IMR-90 (cell line): Measurements from ENCODE around the gene WDCP. TPM values are rescaled to one million over a fixed set of nuclear protein-coding genes. Genes with fewer than 3 reads are reported as not detected.

Source experiments
- ATAC-seq: fragments of 200-7000 bp; cut with Tn5 transposase; 2 replicates; pipeline ENCODE4 v1.9.1; 2020; ENCODE audit warnings: low read depth, mild to moderate bottlenecking, moderate library complexity
- BruUV-seq: library from RNA; stranded (reverse); fragments of 400-500 nt; replicated peaks from 2 replicates; lab custom pipeline; 2021; lab: Mats Ljungman, UMichigan
- CTCF ChIA-PET: fragments of 300-600 bp; formaldehyde crosslinking; extraction: SDS; loops from one replicate; lab custom pipeline; 2021; ENCODE audit warnings: antibody characterized with exemption; lab: Yijun Ruan, JAX
- POLR2A ChIA-PET: fragments of 300-600 bp; sonication (Branson Sonifier 250); formaldehyde crosslinking; loops from one replicate; lab custom pipeline; 2022; ENCODE audit warnings: antibody characterized with exemption; ENCODE audit not compliant: unreplicated experiment; lab: Charles Lee
- DNase-seq: peaks from one replicate; pipeline ENCODE4 v3.0.0; 2013
- H2AFZ ChIP-seq: replicated peaks from 2 replicates; pipeline ENCODE3; 2013; ENCODE audit warnings: low read length, mild to moderate bottlenecking; ENCODE audit not compliant: poor library complexity
- H2AK5ac ChIP-seq: 2 replicates; pipeline ENCODE4 v1.6.1; 2013; ENCODE audit warnings: low read depth, low read length, inconsistent platforms
- H2AK9ac ChIP-seq: replicated peaks from 2 replicates; pipeline ENCODE3; 2013; ENCODE audit warnings: mild to moderate bottlenecking, low read depth, low read length, moderate library complexity; ENCODE audit not compliant: poor library complexity
- H2BK120ac ChIP-seq: 2 replicates; pipeline ENCODE4 v1.6.1; 2013; ENCODE audit warnings: low read depth, low read length, inconsistent platforms
- H2BK15ac ChIP-seq: 3 replicates; pipeline ENCODE4 v1.6.1; 2013; ENCODE audit warnings: low read depth, low read length, inconsistent platforms
- H2BK20ac ChIP-seq: 2 replicates; pipeline ENCODE4 v1.6.1; 2013; ENCODE audit warnings: low read depth, mild to moderate bottlenecking, inconsistent platforms, low read length, moderate library complexity
- H2BK5ac ChIP-seq: 2 replicates; pipeline ENCODE4 v1.6.1; 2013; ENCODE audit warnings: mild to moderate bottlenecking, low read depth, low read length, inconsistent platforms; ENCODE audit not compliant: poor library complexity, severe bottlenecking
- H3K14ac ChIP-seq: replicated peaks from 2 replicates; pipeline ENCODE4 v1.6.1; 2013; ENCODE audit warnings: low read depth, low read length, inconsistent platforms
- H3K18ac ChIP-seq: 2 replicates; pipeline ENCODE4 v1.6.1; 2013; ENCODE audit warnings: low read depth, low read length, control low read depth
- H3K23ac ChIP-seq: 2 replicates; pipeline ENCODE4 v1.6.1; 2013; ENCODE audit warnings: low read depth, low read length, inconsistent platforms
- H3K27ac ChIP-seq: 2 replicates; pipeline ENCODE4 v1.5.1; 2013; ENCODE audit warnings: mild to moderate bottlenecking, control low read depth, low read length; ENCODE audit not compliant: insufficient read depth
- H3K27me3 ChIP-seq: 2 replicates; pipeline ENCODE4 v1.6.1; 2013; ENCODE audit warnings: low read length; ENCODE audit not compliant: control insufficient read depth, insufficient read depth
- H3K36me3 ChIP-seq: 2 replicates; pipeline ENCODE4 v1.6.1; 2013; ENCODE audit warnings: low read length, mixed read lengths; ENCODE audit not compliant: control insufficient read depth, insufficient read depth
- H3K4ac ChIP-seq: 2 replicates; pipeline ENCODE4 v1.6.1; 2013; ENCODE audit warnings: low read depth, low read length, inconsistent platforms
- H3K4me1 ChIP-seq: 2 replicates; pipeline ENCODE4 v1.6.1; 2013; ENCODE audit warnings: low read length, mixed read lengths; ENCODE audit not compliant: control insufficient read depth, insufficient read depth
- H3K4me2 ChIP-seq: 2 replicates; pipeline ENCODE4 v1.6.1; 2013; ENCODE audit warnings: low read depth, mild to moderate bottlenecking, control low read depth, low read length, moderate library complexity
- H3K4me3 ChIP-seq: 2 replicates; pipeline ENCODE4 v1.5.1; 2013; ENCODE audit warnings: low read depth, mild to moderate bottlenecking, control low read depth, low read length, moderate library complexity; ENCODE audit not compliant: insufficient read depth
- H3K56ac ChIP-seq: 2 replicates; pipeline ENCODE4 v1.6.1; 2013; ENCODE audit warnings: low read length, inconsistent platforms; ENCODE audit not compliant: insufficient read depth; ENCODE audit errors: extremely low read depth
- H3K79me1 ChIP-seq, 2 experiments: 2 replicates each; pipeline ENCODE4 v1.6.1; 2013; ENCODE audit warnings: low read length in 2 of 2, inconsistent platforms in 1 of 2, low read depth in 1 of 2
- H3K9ac ChIP-seq: 2 replicates; pipeline ENCODE4 v1.6.1; 2013; ENCODE audit warnings: low read depth, low read length, control low read depth
- H3K9me1 ChIP-seq: 2 replicates; pipeline ENCODE4 v1.6.1; 2013; ENCODE audit warnings: low read length, inconsistent platforms; ENCODE audit not compliant: insufficient read depth
- H3K9me3 ChIP-seq: 2 replicates; pipeline ENCODE4 v1.6.1; 2013; ENCODE audit warnings: low read length; ENCODE audit not compliant: control insufficient read depth, insufficient read depth
- H4K20me1 ChIP-seq: 2 replicates; pipeline ENCODE4 v1.6.1; 2013; ENCODE audit warnings: low read length, inconsistent platforms; ENCODE audit not compliant: insufficient read depth
- H4K5ac ChIP-seq: 2 replicates; pipeline ENCODE4 v1.6.1; 2013; ENCODE audit warnings: mild to moderate bottlenecking, low read depth, low read length, control low read depth
- H4K8ac ChIP-seq, 2 experiments: 2 replicates each; pipeline ENCODE4 v1.6.1; 2013; ENCODE audit warnings: low read depth in 2 of 2, low read length in 2 of 2, control low read depth in 1 of 2, inconsistent platforms in 1 of 2
- H4K91ac ChIP-seq: 2 replicates; pipeline ENCODE4 v1.6.1; 2013; ENCODE audit warnings: low read depth, low read length, inconsistent platforms; ENCODE audit not compliant: insufficient read depth
- BHLHE40 ChIP-seq: fragments of 150-350 bp; IDR thresholded peaks from 2 replicates; pipeline ENCODE4 v1.6.1; 2016; ENCODE audit warnings: mild to moderate bottlenecking, low read depth, low read length
- CEBPB ChIP-seq: IDR thresholded peaks from 2 replicates; pipeline ENCODE4 v1.6.1; 2012; ENCODE audit warnings: low read depth, low read length, improper control_type of control experiment
- CHD1 ChIP-seq: IDR thresholded peaks from 2 replicates; pipeline ENCODE4 v1.6.1; 2012; ENCODE audit warnings: low read depth, low read length, improper control_type of control experiment
- FOS ChIP-seq: fragments of 150-350 bp; IDR thresholded peaks from 2 replicates; pipeline ENCODE4 v1.6.1; 2016; ENCODE audit warnings: low read depth, low read length
- MAFK ChIP-seq: IDR thresholded peaks from 2 replicates; pipeline ENCODE4 v1.6.1; 2012; ENCODE audit warnings: low read depth, low read length, improper control_type of control experiment
- MXI1 ChIP-seq: IDR thresholded peaks from 2 replicates; pipeline ENCODE4 v1.6.1; 2012; ENCODE audit warnings: low read depth, mild to moderate bottlenecking, low read length, moderate library complexity, borderline replicate concordance
- NFE2L2 ChIP-seq: fragments of 150-350 bp; IDR thresholded peaks from 2 replicates; pipeline ENCODE4 v1.6.1; 2016; ENCODE audit warnings: low read depth, mild to moderate bottlenecking, low read length
- POLR2A ChIP-seq: IDR thresholded peaks from 2 replicates; pipeline ENCODE4 v1.6.1; 2012; ENCODE audit warnings: mild to moderate bottlenecking, low read depth, low read length
- RAD21 ChIP-seq: IDR thresholded peaks from 2 replicates; pipeline ENCODE4 v1.6.1; 2012; ENCODE audit warnings: low read length, improper control_type of control experiment
- RCOR1 ChIP-seq: IDR thresholded peaks from 2 replicates; pipeline ENCODE4 v1.6.1; 2012; ENCODE audit warnings: mild to moderate bottlenecking, low read length, improper control_type of control experiment; ENCODE audit not compliant: insufficient replicate concordance
- RFX5 ChIP-seq: IDR thresholded peaks from 2 replicates; pipeline ENCODE4 v1.8.0; 2012; ENCODE audit warnings: low read depth, mild to moderate bottlenecking, low read length, moderate library complexity
- WGBS, 2 experiments: methylation state at CpG; one replicate each; pipeline versions ENCODE4 v1.1.5 to v1.1.7; 2013; ENCODE audit warnings: missing lambda C conversion rate in 2 of 2; ENCODE audit not compliant: insufficient read length in 1 of 2; ENCODE audit errors: extremely low coverage in 2 of 2; 5-methylcytosine and 5-hydroxymethylcytosine counted together
- dilution Hi-C: fragments of 300-500 bp; cut with HindIII; formaldehyde crosslinking; loops from one replicate; pipeline ENCODE4 v1.14.3; 2018; ENCODE audit warnings: low sequenced_read_pairs; ENCODE audit not compliant: unreplicated experiment
- in situ Hi-C: fragments of 300-500 bp; cut with MboI; formaldehyde crosslinking; loops from 3 replicates; pipeline ENCODE4 v1.14.3; 2019; ENCODE audit warnings: low sequenced_read_pairs, inconsistent platforms, mixed read lengths
- intact Hi-C: fragments of 100-400 bp; cut with micrococcal nuclease; formaldehyde crosslinking; loops from 2 replicates; pipeline ENCODE4 v1.10.0; 2022
- polyA plus RNA-seq, 3 experiments: library from polyadenylated mRNA; depleted of rRNA; stranded (reverse); fragments of >200 nt; gene quantifications; 2 replicates each; pipeline ENCODE4 v1.2.3, GENCODE V29; 2012; ENCODE audit warnings: low replicate concordance in 1 of 3
- total RNA-seq: library from RNA; depleted of rRNA; stranded (reverse); fragments of >200 nt; gene quantifications from 2 replicates; pipeline ENCODE4 v1.2.3, GENCODE V29; 2012

Gene WDCP
- total and polyA plus RNA-seq, 2 of the 4 experiments (the other 2 are of a cell fraction): 6.8 to 18.6 TPM

DNA sequence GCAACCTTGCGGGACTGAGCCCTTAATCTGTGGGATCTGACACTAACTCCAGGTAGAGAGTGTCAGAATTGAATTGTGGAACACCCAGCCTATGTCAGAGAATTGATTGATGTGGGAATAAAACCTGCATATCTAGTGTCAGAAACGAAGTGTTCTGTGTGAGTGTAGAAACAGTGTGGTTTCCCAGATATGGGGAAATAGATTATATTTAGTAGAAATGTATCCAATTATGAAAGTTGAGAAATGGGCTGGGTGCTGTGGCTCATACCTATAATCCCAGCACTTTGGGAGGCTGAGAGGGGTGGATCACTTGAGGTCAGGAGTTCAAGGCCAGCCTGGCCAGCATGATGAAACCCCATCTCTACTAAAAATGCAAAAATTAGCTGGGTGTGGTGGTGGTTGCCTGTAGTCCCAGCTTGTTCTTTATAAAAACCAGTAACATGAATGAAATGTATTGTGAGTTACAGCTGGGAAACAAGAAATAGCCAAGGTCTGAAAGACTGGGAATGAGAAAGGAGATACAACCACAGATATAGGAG is 41.7 kb upstream of the WDCP start:
- POLR2A ChIA-PET: no interaction called here
- Histone ChIP-seq H3K27ac (no peak overlapping the region), H3K9me1 (peaks cover 6% of the 10 kb centered on the region), H3K14ac (no peak overlapping the region), H2AK9ac (no peak overlapping the region), H3K18ac (no peak overlapping the region), H2AFZ (no peak overlapping the region), H3K9me3 (no peaks in the 10 kb centered on the region), H3K4me3 (no peak overlapping the region), H2BK15ac (no peak overlapping the region), H3K4me1 (peaks cover 2% of the 10 kb centered on the region; the same call in 1 of the 2 replicates), H3K56ac (no peak overlapping the region), H3K4me2 (no peak overlapping the region), H3K4ac (no peak overlapping the region), H2BK120ac (no peak overlapping the region), H3K27me3 (no peaks in the 10 kb centered on the region), H3K79me1 (peaks cover 0 to 7% of the 10 kb centered on the region in 2 experiments; a peak in 2 of 4 replicates), H3K36me3 (no peaks in the 10 kb centered on the region), H3K23ac (no peak overlapping the region), H2BK5ac (no peak overlapping the region), H4K8ac (no peak overlapping the region), H2AK5ac (no peak overlapping the region), H4K91ac (no peak overlapping the region), H3K9ac (no peak overlapping the region), H2BK20ac (no peak overlapping the region), H4K5ac (no peak overlapping the region), H4K20me1 (no peaks in the 10 kb centered on the region)
- DNase-seq: no peak
- no TSS peak for BruUV-seq
- intact Hi-C loops (no loop called here), in situ Hi-C loops (no loop called here), dilution Hi-C loops (no loop called here)
- TF ChIP-seq CEBPB (no peak), MAFK (no peak), RCOR1 (no peak), FOS (no peak), MXI1 (no peak), CHD1 (no peak), RAD21 (no peak), BHLHE40 (no peak), RFX5 (no peak), POLR2A (no peak), NFE2L2 (no peak)
- no peak for ATAC-seq
- CTCF ChIA-PET: no interaction called here
- 63% methylated on average over 2 of the region's 2 CpGs; no CpG with 5 or more reads in 1 of the 2 experiments for WGBS, 2 experiments
